ENCODE data around the gene KLHDC3.

KLHDC3 gene

GRCh38 chr6:42969934-42970333, 44.1 kb upstream of the KLHDC3 start:
- in situ Hi-C loops (cut with MboI; ENCODE audit: low pct_unique_long_range_greater_than_20kb, low sequenced_read_pairs, unreplicated experiment): no loop called here
- DNase-seq (ENCODE audit: low spot score): no peak
- no peak for TF ChIP-seq CTCF (IDR thresholded peaks at IDR 0.05; ENCODE audit: extremely low read depth, insufficient read depth, missing control alignments)

GRCh38 chr6:42970871-42971612, 43.0 kb upstream of the KLHDC3 start:
- no peak for DNase-seq (ENCODE audit: low spot score)
- in situ Hi-C loops (cut with MboI; ENCODE audit: low pct_unique_long_range_greater_than_20kb, low sequenced_read_pairs, unreplicated experiment): no loop called here
- no peak for TF ChIP-seq CTCF (IDR thresholded peaks at IDR 0.05; ENCODE audit: extremely low read depth, insufficient read depth, missing control alignments)

- in situ Hi-C loops (cut with MboI; ENCODE audit: low pct_unique_long_range_greater_than_20kb, low sequenced_read_pairs, unreplicated experiment): no loop called here
- DNase-seq (ENCODE audit: low spot score): no peak
Observed at GRCh38 chr6:42971746-42972327, 42.2 kb upstream of the KLHDC3 start.

GRCh38 chr6:42973926-42974325, 40.1 kb upstream of the KLHDC3 start:
- no peak for DNase-seq (ENCODE audit: low spot score)
- no peak for TF ChIP-seq CTCF (IDR thresholded peaks at IDR 0.05; ENCODE audit: extremely low read depth, insufficient read depth, missing control alignments)
- in situ Hi-C loops (cut with MboI; ENCODE audit: low pct_unique_long_range_greater_than_20kb, low sequenced_read_pairs, unreplicated experiment): no loop called here

More at GRCh38 chr6:42971746-42972327, 42.2 kb upstream of the KLHDC3 start:
- no peak for TF ChIP-seq CTCF (IDR thresholded peaks at IDR 0.05; ENCODE audit: extremely low read depth, insufficient read depth, missing control alignments)

GRCh38 chr6:42974919-42975505, 39.0 kb upstream of the KLHDC3 start:
- no peak for TF ChIP-seq CTCF (IDR thresholded peaks at IDR 0.05; ENCODE audit: extremely low read depth, insufficient read depth, missing control alignments)
- DNase-seq (ENCODE audit: low spot score): no peak
- in situ Hi-C loops (cut with MboI; ENCODE audit: low pct_unique_long_range_greater_than_20kb, low sequenced_read_pairs, unreplicated experiment): no loop called here

- in situ Hi-C loops (cut with MboI; ENCODE audit: low pct_unique_long_range_greater_than_20kb, low sequenced_read_pairs, unreplicated experiment): no loop called here
- peak; percentile 47 for DNase-seq (ENCODE audit: low spot score)
- TF ChIP-seq CTCF (IDR thresholded peaks at IDR 0.05; ENCODE audit: extremely low read depth, insufficient read depth, missing control alignments): no peak
Observed at GRCh38 chr6:42978487-42978838, 35.6 kb upstream of the KLHDC3 start.
